Brain microvascular endothelial cell (primary cell): ENCODE results near the gene IER5.
"Not testable (repeated sequence)": the region's sequence is repeated elsewhere in the genome, so short reads cannot be mapped to it uniquely, and the experiment has no call there.

Experiments
- DNase-seq: peaks from one replicate; pipeline ENCODE4 v3.0.0-alpha.2; 2020
- H3K27ac ChIP-seq: fragments of 250-450 bp; sonication (Bioruptor Pico); 2 replicates; pipeline ENCODE4 v1.5.1; 2020; ENCODE audit warnings: mild to moderate bottlenecking, moderate library complexity
- H3K27me3 ChIP-seq: fragments of 250-450 bp; sonication (Bioruptor Pico); replicated peaks from 2 replicates; pipeline ENCODE4 v1.5.1; 2020; ENCODE audit warnings: mild to moderate bottlenecking
- H3K36me3 ChIP-seq: fragments of 250-450 bp; sonication (Bioruptor Pico); replicated peaks from 2 replicates; pipeline ENCODE4 v1.5.1; 2020; ENCODE audit warnings: mild to moderate bottlenecking
- H3K4me3 ChIP-seq: 2 replicates; pipeline ENCODE4 v1.5.1; 2011; ENCODE audit warnings: low read depth, mild to moderate bottlenecking, control low read depth, low read length, moderate library complexity
- CTCF ChIP-seq: IDR thresholded peaks from 2 replicates; pipeline ENCODE4 v1.5.1; 2011; ENCODE audit warnings: low read depth, mild to moderate bottlenecking, moderate library complexity, low read length, control low read depth, inconsistent platforms; ENCODE audit errors: missing control alignments
- in situ Hi-C: cut with HindIII; loops from 2 replicates; pipeline ENCODE4 v1.10.0; 2017; ENCODE audit warnings: low sequenced_read_pairs, low pct_ligation_motif_present

Gene IER5

GRCh38 chr1:181049378-181049777 lies 39.1 kb upstream of the IER5 start:
- DNase-seq = no peak
- Histone ChIP-seq H3K4me3 (no peak overlapping the region), H3K27me3 (no peaks in the 10 kb centered on the region), H3K36me3 (no peaks in the 10 kb centered on the region), H3K27ac (no peak overlapping the region)
- no peak for TF ChIP-seq CTCF
- in situ Hi-C loops = no loop called here

GRCh38 chr1:181050922-181051321 lies 37.6 kb upstream of the IER5 start:
- TF ChIP-seq CTCF = no peak
- Histone ChIP-seq H3K27me3 (no peaks in the 10 kb centered on the region), H3K36me3 (no peaks in the 10 kb centered on the region), H3K27ac (no peak overlapping the region), H3K4me3 (no peak overlapping the region)
- in situ Hi-C loops = no loop called here
- DNase-seq = no peak

- TF ChIP-seq CTCF = no peak
- Histone ChIP-seq H3K27ac (no peak overlapping the region), H3K4me3 (no peak overlapping the region), H3K36me3 (no peaks in the 10 kb centered on the region), H3K27me3 (no peaks in the 10 kb centered on the region)
- no peak for DNase-seq
- in situ Hi-C loops = no loop called here
These were observed 31.9 kb upstream of the IER5 start for GRCh38 chr1:181056560-181056959.

GRCh38 chr1:181057079-181057478 lies 31.4 kb upstream of the IER5 start:
- TF ChIP-seq CTCF = no peak
- H3K27ac ChIP-seq = no peak overlapping the region
- H3K27me3 ChIP-seq = no peaks in the 10 kb centered on the region
- in situ Hi-C loops = no loop called here
- no peak overlapping the region for H3K4me3 ChIP-seq
- DNase-seq = no peak
- no peaks in the 10 kb centered on the region for H3K36me3 ChIP-seq

GRCh38 chr1:181059435-181059834 lies 29.1 kb upstream of the IER5 start:
- no peak for DNase-seq
- TF ChIP-seq CTCF = no peak
- Histone ChIP-seq H3K27me3 (no peaks in the 10 kb centered on the region), H3K36me3 (no peaks in the 10 kb centered on the region), H3K4me3 (no peak overlapping the region), H3K27ac (no peak overlapping the region)
- in situ Hi-C loops = no loop called here

GRCh38 chr1:181060066-181060465 lies 28.4 kb upstream of the IER5 start:
- no peak for DNase-seq
- no peaks in the 10 kb centered on the region for H3K36me3 ChIP-seq
- no peak overlapping the region for H3K4me3 ChIP-seq
- TF ChIP-seq CTCF = no peak
- no peak overlapping the region for H3K27ac ChIP-seq
- in situ Hi-C loops = no loop called here
- H3K27me3 ChIP-seq = no peaks in the 10 kb centered on the region

GRCh38 chr1:181060947-181061346 lies 27.6 kb upstream of the IER5 start:
- in situ Hi-C loops, DNase-seq, H3K27me3 ChIP-seq, H3K4me3 ChIP-seq, H3K27ac ChIP-seq, H3K36me3 ChIP-seq: not testable (repeated sequence)
